Right atrium auricular region (tissue), 2 donors: ENCODE data around the gene CRLF1. TPM values are rescaled to one million over a fixed set of nuclear protein-coding genes. Genes with fewer than 3 reads are reported as not detected.
A peak's percentile ranks its signal among the peaks of the same experiment; 100 is the strongest.

Experiments used
- DNase-seq: peaks from one replicate; pipeline ENCODE4 v3.0.0-alpha.2; 2019; ENCODE audit warnings: low spot score
- H3K27ac ChIP-seq, 2 donors: fragments of 200-600 bp; sonication (generic); 1 replicate in 1 of 2; 2 replicates in 1 of 2; pipeline ENCODE4 v1.5.1; 2016 to 2019
- H3K27me3 ChIP-seq, 2 donors: fragments of 200-600 bp; sonication (generic); one replicate each; pipeline versions ENCODE4 v1.5.1 to v1.6.0; 2017 to 2019
- H3K36me3 ChIP-seq: fragments of 200-600 bp; sonication (generic); one replicate; pipeline ENCODE4 v1.5.1; 2016
- H3K4me1 ChIP-seq, 2 donors: fragments of 200-600 bp; sonication (generic); one replicate each; pipeline versions ENCODE4 v1.5.1 to v1.6.0; 2017 to 2019
- H3K4me3 ChIP-seq, 2 donors: fragments of 200-600 bp; sonication (generic); 1 replicate in 1 of 2; 2 replicates in 1 of 2; pipeline ENCODE4 v1.5.1; 2017 to 2019; ENCODE audit warnings: mild to moderate bottlenecking in 1 of 2, moderate library complexity in 1 of 2
- H3K9me3 ChIP-seq, 2 donors: fragments of 200-600 bp; sonication (generic); one replicate each; pipeline ENCODE4 v1.5.1; 2019
- total RNA-seq, 2 donors: library from RNA; depleted of rRNA; stranded (reverse); fragments of >200 nt; gene quantifications; one replicate each; pipeline ENCODE4 v1.1.0, GENCODE V29; 2016
- TF ChIP-seq, protein P1 (sequence below), 2 donors: fragments of 200-600 bp; sonication (generic); IDR thresholded peaks; one replicate each; pipeline ENCODE4 v1.5.1; 2019; ENCODE audit warnings: antibody characterized with exemption in 2 of 2

CRLF1 gene
- total RNA-seq, 2 donors from 2014 or later: 71.8 to 73.9 TPM

DNA sequence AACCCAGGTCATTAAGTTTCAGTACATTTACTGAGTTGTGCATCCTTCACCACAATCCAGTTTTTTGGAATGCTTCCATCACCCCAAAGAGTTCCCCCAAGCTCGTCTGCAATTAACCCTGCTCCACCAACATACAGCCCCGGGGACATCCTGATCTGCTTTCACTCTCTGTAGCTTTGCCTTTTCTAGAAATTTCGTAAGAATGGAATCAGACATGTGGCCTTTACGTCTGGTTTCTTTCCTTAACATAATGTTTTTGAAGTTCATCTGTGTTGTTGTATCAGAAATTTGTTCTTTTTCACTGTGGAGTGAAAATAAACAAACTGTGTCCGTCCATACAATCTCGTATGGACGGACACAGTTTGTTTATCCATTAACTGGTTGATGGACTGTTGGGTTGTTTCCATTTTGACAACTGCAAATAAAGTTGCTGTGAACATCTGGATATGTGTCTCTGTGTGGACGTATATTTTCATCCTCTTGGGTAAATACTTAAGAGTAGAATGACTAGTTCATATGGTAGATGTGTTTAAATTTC, 33.2 kb upstream of the CRLF1 start:
- no peak overlapping the region for H3K27ac ChIP-seq
- TF ChIP-seq, protein P1, sequence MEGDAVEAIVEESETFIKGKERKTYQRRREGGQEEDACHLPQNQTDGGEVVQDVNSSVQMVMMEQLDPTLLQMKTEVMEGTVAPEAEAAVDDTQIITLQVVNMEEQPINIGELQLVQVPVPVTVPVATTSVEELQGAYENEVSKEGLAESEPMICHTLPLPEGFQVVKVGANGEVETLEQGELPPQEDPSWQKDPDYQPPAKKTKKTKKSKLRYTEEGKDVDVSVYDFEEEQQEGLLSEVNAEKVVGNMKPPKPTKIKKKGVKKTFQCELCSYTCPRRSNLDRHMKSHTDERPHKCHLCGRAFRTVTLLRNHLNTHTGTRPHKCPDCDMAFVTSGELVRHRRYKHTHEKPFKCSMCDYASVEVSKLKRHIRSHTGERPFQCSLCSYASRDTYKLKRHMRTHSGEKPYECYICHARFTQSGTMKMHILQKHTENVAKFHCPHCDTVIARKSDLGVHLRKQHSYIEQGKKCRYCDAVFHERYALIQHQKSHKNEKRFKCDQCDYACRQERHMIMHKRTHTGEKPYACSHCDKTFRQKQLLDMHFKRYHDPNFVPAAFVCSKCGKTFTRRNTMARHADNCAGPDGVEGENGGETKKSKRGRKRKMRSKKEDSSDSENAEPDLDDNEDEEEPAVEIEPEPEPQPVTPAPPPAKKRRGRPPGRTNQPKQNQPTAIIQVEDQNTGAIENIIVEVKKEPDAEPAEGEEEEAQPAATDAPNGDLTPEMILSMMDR (IDR thresholded peaks at IDR 0.05): no peak
- H3K27me3 ChIP-seq: no peaks in the 10 kb centered on the region
- peaks cover 0 to 40% of the 10 kb centered on the region in 2 donors for H3K4me1 ChIP-seq
- H3K9me3 ChIP-seq: no peaks in the 10 kb centered on the region
- no peaks in the 10 kb centered on the region for H3K36me3 ChIP-seq
- no peak for DNase-seq
- H3K4me3 ChIP-seq: no peak overlapping the region

DNA sequence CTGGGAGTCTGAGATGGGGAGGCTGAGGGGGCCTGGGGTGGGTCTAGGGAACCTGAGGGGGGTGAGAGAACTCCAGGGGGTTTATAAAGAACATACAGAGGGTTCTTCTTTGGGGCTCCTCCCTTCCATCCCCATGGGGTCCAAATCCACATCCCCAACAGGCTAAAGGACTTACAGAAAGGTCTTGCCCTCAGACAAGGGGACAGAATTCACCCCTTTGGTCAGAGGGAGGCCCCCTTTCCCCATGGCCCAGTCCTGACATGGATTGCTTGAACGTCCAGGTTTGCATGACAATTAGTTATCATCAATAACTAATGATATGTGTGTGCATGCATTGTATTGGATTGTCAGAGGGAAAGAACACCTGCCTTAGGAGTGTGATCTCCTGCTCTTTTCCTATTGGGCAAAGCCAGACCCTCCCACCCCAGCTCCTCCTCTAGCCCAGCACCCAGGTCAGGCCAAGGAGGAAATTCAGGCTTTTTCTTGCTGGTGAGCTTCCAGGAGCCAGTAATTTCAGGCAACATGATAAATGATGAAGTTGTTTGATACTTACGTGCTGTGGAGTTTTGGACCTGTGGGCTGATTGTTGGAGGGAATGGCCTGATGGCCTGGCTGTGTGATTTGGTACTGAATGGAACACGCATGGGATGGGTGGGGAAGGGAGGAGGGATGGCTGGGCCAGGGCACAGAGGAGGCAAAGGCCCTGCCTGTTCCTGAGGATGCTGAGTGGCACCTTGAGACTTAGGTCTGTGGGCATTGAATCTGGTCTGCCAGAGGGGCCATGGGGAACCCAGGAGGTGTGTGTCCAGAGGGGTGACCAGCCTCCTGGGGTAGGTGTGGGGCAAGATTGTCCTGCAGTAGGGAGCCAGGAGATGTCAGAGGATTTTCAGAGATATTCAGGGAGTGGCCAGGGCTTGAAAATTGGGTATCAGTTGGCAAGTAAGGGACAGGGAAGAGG, 31.4 kb upstream of the CRLF1 start:
- no peaks in the 10 kb centered on the region for H3K9me3 ChIP-seq
- TF ChIP-seq, protein P1 (IDR thresholded peaks at IDR 0.05): peak in 1 of 2 donors; percentile 12

DNA sequence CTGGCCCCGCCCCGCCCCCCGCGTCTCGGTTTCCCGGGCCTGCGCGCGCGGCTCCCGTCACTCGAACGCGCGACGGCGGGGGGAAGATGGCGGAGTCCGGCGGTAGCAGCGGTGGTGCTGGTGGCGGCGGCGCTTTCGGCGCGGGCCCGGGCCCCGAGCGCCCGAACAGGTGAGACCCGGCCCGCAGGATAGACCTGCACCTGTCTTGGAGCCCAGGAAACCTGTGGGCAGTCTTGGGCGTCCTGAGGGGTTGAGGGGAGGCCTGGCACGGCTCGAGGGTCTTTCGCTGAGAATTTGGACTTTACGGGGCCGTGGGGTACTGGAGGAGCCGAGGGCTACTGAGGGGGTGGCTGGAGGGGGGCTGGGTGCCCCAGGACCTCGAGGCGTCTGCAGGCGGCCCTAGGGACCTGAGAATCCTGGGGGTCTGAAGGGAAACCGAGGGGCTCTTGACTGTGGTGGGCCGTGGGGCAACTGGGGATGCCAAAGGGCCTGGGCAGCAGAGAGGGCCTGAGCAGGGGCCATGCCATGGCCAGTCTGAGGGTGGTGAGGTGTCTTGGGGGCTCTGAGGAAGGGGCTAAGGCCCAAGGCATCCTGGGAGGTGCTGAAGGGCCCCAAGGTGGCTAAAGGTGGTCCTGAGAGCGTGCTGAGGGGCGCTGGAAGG, 30.5 kb upstream of the CRLF1 start, which contains the start of gene KLHL26:
KLHL26 (plus strand) TSS at position 60 of the 661 bp plus-strand sequence; CDS start at position 87, 27 bp downstream.
- Histone ChIP-seq H3K27ac (peak within 1 kb of the TSS; percentile 90 to 92), H3K4me1 (peaks cover 0 to 30% of the 10 kb centered on the region in 2 donors), H3K4me3 (peak within 1 kb of the TSS; percentile 78), H3K36me3 (no peaks in the 10 kb centered on the region), H3K27me3 (no peaks in the 10 kb centered on the region), H3K9me3 (no peaks in the 10 kb centered on the region)
- DNase-seq: no peak
- TF ChIP-seq, protein P1 (IDR thresholded peaks at IDR 0.05): no peak

More for the DNA sequence above, 31.4 kb upstream of the CRLF1 start:
- H3K36me3 ChIP-seq: no peaks in the 10 kb centered on the region
- peak overlapping the region; percentile 78 for H3K4me3 ChIP-seq
- H3K27ac ChIP-seq: peak overlapping the region; percentile 90 to 92
- no peak for DNase-seq
- H3K27me3 ChIP-seq: no peaks in the 10 kb centered on the region
- peaks cover 0 to 30% of the 10 kb centered on the region in 2 donors for H3K4me1 ChIP-seq

DNA sequence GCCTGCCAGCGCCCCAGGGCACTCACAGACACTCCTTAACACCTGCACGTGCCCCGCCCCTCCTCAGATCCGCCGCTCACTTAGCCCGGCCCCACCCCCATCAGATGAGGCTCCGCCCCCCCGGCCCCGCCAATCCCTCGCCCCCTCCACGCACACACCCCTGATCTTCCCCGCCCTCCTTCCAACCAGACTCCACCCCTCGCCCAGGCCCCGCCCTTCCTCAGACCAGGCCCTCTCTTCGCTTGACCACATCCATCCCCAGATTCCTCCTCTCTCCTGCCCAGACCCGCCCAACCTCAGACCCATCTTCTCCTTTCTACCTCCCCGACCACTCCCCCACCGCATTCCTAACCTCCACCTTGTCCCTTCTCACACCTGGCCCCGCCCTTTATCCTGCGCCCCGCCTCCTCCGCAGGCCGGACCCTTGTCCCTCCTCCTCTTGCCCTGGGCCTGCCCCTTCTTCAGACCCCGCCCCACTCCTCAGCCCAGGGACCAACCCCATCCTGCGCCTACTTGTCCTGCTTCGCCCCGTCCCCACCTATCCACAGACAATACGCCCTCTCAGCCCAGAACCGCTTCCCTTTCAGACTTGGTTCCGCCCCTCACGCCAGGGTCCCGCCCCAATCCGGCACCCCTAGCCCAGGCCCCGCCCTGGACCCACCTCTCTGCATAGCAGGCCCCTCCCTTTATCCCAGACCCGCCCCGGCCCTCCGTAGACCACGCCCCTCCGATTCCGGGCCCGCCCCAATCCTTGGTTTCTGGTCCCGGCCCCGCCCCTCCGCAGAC, 29.8 kb upstream of the CRLF1 start:
- DNase-seq: peak; percentile 98
- Histone ChIP-seq H3K9me3 (no peaks in the 10 kb centered on the region), H3K27me3 (no peaks in the 10 kb centered on the region), H3K36me3 (no peaks in the 10 kb centered on the region), H3K27ac (peak overlapping the region; percentile 90 to 92), H3K4me1 (peaks cover 0 to 30% of the 10 kb centered on the region in 2 donors), H3K4me3 (peak overlapping the region; percentile 78)
- TF ChIP-seq, protein P1 (IDR thresholded peaks at IDR 0.05): no peak

DNA sequence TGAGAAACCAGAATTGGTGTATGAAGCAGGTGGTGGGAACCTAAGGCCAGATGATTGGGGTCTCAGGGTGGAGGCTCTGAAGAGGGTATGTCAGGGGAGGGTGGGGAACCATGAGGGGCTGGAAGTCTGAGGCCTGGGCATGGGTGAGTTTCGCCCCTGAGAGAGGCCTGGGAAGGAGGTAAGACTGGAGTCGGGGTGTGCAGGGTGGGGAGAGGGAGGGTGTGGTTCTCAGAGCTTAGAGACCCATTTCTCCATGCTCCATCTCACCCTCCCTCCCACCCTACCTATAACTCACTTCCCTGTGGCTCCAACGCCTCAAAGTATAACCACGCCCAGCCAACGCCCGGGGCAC, 29.2 kb upstream of the CRLF1 start:
- H3K27ac ChIP-seq: peak overlapping the region in 1 of 2 donors; percentile 90

More for the DNA sequence above, 29.2 kb upstream of the CRLF1 start:
- H3K27me3 ChIP-seq: no peaks in the 10 kb centered on the region
- DNase-seq: no peak
- peak overlapping the region in 1 of 2 donors; percentile 78 for H3K4me3 ChIP-seq
- no peaks in the 10 kb centered on the region for H3K36me3 ChIP-seq
- TF ChIP-seq, protein P1 (IDR thresholded peaks at IDR 0.05): no peak
- H3K9me3 ChIP-seq: no peaks in the 10 kb centered on the region
- H3K4me1 ChIP-seq: peaks cover 0 to 30% of the 10 kb centered on the region in 2 donors
